ENCODE measurements around the gene MRPS24.
"Not testable (repeated sequence)": the region's sequence is repeated elsewhere in the genome, so short reads cannot be mapped to it uniquely, and the experiment has no call there.

Gene MRPS24

GRCh38 chr7:43869006-43869866, at the start of gene MRPS24:
MRPS24 (minus strand) TSS chr7:43869517; CDS start chr7:43869495, 22 bp downstream.
- peak; percentile 89 for DNase-seq

- no peak for DNase-seq
Observed at GRCh38 chr7:43915907-43916306, 46.6 kb upstream of the MRPS24 start.

- no peak for DNase-seq
Observed at GRCh38 chr7:43914795-43915194, 45.5 kb upstream of the MRPS24 start.

DNA sequence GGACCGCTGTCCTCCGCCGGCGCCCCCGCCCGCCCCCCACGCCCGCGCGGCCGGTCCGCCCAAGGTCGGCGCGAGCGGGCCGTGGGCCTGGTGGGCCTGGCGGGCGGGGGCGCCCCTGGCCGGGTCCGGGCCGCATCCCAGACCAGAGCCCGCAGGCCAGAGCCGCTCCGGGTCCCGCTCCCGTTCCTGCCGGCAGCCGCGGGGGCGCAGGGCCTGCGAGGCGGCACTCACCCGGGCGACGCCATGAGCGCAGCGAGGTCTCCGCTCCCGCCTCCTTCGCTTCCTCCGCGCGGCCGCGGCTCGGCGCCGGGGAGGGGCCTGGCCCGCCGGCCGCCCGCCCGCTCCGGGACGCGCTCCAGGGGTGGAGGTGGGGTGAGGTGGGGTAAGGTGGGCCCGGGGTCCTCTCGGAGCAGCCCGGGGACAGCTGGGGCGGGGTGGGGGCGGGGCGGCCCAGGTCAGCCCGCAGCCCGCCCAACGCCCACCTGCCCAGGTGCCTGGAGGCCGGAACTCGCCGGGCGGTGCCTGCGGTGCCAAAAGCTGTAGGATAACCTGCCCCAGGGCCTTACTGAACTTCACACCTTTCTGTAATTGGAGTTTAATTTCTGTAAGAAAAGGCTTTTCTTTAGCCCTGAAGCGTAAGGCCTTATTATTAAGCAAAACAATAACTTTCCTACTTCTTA, 37.2 kb upstream of the MRPS24 start, which contains the start of gene URGCP:
URGCP (minus strand) TSS at position 266 of the 680 bp plus-strand sequence; CDS start at position 245, 21 bp downstream.
- DNase-seq: peak; percentile 32

- DNase-seq: peak; percentile 9
Observed at GRCh38 chr7:43905956-43906330, 36.6 kb upstream of the MRPS24 start.

DNA sequence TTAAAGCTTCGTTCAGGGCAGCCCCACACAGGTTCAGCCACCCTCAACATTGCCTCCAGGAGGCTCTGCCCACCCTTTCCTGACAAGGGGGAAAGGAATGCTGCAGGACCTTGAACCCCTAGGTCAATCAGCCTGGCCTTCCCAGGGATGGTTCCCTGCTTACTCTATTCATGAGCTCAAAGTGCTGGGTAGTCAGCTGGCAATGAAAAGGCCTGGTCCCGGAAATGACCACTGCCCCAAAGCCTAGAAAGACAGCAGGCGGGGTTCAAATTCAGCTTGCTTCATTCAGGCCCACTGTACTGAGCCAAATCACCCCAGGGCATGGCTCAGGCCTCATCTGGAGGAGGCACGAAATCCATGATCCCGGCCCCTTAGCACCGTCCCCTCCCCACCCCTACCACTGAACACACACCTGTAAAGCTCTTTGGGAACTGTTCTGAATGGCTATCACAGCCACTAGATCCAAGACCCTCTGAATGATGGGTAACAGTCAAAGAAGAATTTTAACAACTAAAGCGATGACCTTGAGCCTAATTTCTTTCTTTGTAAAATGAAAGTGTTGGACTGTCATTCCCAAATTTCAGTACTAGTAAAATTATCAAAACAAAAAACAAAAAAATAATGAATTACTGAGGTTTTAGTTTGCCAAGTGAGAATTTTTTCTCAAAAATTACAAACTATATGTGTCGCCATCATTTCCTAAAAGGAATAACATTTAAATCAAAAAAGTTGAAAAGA, 36.1 kb upstream of the MRPS24 start:
- no peak for DNase-seq

DNA sequence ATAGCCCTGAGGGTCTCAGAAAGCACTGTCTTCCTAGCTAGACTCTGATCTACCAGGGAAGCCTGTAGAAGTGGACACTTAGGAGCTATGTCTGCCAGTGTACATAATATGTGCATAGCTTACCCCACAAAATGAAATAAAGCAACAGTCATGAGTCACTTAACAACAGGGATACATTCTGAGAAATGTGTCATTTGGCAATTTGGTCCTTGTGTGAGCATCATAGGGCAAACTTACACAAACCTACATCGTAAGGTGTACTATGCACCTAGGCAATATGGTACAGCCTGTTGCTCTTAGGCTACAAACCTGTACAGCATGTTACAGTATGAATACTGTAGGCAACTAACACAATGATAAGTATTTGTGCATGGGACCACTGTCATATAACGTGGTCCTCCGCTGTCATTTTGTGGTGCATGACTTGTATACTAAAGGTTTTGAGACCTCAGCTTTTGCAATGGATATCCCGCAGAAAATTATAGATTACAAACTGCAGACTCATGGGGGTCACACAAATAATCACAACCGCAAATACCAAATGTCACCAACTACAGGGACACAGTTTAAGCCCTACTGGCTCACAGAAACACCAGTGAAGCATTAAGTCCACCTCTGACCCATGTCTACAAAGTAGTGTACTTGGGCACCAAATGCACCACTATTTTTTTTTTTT, 35.4 kb upstream of the MRPS24 start:
- DNase-seq: no peak

GRCh38 chr7:43902542-43903054, 33.3 kb upstream of the MRPS24 start:
- no peak for DNase-seq

DNA sequence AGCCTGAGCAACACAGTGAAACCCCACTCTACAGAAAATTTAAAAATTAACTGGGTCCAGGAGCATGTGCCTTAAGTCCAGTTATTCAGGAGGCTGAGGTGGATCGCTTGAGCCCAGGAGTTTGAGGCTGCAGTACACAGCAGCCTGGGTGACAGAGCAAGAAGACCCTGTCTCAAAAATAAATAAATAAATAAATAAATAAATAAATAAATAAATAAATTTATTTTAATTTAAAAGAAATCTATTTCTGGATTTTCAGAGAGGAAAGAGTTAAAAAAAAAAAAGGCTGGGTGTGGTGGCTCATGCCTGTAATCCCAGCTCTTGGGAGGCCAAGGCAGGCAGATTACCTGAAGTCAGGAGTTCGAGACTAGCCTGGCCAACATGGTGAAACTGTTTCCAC, 29.3 kb upstream of the MRPS24 start:
- not testable (repeated sequence) for DNase-seq

DNA sequence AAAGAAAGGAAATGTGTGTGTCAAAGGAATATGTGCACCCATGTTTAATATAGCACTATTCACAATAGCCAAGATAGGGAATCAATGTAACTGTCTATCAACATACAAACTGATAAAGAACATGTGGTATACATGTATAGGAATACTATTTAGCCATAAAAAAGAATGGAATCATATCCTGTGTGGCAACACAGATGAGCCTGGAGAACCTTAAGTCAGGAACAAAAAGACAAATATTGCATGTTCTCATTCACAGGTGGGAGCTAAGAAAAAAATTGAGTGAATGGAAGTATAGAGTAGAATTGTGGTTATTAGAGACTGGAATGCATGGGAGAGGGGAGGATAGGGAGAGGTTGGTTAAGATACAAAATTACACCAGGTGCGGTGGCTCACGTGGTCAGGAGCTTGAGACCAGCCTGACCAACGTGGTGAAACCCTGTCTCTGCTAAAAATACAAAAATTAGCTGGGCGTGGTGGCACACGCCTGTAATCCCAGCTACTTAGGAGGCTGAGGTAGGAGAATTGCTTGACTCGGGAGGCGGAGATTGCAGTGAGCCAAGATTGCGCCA, 26.6 kb upstream of the MRPS24 start:
- no peak for DNase-seq

DNA sequence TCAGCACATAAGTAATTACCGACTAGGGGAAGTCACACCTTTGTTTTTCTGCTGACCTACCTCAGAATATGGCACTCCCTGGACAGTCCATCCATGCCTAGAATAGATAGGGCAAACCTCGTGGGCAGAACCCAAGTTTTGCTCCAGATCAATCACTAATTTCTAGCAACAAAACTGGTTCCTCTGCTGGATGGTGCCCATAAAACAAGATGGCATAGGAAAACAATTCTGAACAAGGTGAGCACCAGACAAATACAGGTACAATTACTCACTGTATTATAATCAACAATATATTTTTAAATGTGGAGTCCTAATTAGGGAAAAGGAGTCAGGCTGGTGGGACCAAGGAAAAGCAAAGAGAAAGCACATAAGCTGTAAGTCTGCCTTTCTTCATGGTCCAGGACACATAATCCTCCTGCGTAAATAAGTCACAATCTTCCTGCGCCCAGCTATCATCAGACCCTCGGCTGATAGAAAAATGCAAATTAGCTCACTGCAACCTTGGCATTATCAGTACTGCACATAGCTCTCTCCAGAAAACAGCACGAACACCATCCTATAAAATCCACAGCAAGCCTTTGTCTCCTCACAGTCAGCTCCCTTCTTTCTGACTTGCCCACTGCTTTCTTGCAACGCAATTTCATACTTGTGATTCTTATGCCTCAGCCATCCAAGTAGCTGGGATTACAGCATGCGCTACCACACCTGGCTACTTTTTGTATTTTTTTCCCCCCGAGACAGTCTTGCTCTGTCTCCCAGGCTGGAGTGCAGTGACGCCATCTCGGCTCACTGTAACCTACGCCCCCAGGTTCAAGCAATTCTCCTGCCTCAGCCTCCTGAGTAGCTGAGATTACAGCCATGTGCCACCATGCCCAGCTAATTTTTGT, 22.0 kb upstream of the MRPS24 start:
- no peak for DNase-seq

GRCh38 chr7:43890468-43890867, 21.2 kb upstream of the MRPS24 start:
- DNase-seq: no peak

DNA sequence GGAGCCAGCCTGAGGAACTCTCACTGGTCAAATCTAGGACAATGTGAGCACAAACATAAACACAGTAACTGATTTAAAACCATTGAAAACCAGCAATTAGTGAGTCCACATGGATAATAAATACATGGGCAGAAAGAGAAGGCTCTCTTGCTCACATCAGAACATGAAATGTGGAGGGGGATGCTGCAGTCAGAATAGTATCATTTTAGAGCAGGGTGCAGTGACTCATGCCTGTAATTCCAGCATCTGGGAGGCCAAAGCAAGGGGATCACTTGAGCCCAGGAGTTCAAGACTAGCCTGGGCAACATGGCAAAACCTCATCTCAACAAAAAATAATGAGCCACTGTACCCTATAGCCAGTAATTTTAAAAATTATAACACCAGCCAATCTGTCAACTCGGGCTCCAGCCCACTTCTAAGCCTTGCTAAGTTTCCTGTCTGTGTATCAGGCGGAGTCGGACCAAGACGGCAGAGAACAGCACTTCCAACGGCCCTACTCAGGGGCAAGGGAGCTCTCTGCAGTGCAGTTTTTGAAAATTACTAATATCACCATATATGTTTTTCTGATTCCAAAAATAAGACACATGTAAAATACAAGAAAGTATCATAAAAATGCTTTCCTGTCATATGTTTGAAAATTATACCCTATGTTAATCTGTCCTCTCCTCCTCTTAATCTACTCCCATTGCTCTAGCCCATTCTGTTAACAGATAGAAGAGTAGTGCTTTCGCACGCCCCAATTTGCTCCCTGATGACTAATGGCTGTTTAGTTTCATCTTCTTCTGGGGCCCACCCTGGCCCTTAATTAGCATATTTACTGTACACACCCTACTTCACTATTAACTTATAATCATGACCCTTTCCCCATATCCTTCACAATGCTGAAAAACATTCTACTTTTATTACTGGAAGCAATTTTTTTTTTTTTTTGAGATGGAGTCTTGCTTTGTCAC, 20.0 kb upstream of the MRPS24 start:
- DNase-seq: no peak

DNA sequence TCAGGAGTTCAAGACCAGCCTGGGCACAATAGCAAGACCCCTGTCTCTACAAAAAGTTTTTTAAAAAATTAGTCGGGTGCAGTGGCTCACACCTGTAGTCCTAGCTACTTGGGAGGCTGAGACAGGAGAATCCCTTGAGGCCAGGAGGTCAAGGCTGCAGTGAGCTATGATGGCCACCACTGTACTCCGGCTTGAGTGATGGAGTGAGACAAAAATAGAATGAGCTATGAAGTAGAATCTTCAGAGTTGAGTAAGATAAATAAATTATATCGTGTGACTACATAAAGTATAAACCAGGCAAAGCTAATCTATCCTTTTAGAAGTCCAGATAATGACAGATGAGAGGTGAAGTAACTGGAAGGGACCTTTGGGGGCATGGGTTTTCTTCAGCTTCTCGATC, 15.3 kb upstream of the MRPS24 start:
- DNase-seq: no peak

DNA sequence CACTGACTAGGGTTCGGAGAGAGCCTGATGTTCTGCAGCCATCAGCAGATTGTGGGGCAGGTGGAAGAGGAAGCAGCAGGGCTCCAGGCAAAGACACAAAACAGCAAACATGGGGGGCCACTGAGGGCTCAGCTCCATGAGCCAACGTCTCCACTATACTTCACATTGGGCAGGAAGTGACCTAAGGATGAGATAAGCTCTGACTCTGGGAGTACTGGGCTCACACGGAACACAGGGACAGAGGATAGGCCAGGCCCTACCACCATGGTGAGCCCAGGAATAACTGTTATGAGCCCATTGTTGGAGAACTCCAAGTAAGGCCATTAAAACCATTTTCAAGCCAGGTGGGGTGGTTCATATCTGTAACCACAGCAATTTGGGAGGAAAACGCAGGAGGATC, 14.9 kb upstream of the MRPS24 start:
- DNase-seq: no peak

DNA sequence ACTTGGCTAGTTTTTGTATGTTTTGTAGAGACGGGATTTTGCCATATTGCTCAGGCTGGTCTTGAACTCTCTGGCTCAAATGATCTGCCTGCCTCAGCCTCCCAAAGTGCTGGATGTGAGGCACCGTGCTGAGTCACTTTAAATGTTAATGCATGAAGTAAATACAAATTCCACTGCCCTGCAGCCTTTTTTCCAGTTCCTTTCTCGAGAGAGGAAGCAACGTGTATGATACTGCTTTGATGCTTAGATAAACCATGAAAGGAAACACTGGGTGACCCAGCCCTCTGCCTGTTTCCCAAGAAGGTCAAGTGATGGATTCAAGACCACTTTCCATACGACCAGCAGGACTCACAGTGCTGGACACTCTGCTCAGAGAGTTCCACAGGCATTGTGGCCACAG, 11.3 kb upstream of the MRPS24 start:
- DNase-seq: no peak

GRCh38 chr7:43879477-43879876, 10.2 kb upstream of the MRPS24 start:
- no peak for DNase-seq

DNA sequence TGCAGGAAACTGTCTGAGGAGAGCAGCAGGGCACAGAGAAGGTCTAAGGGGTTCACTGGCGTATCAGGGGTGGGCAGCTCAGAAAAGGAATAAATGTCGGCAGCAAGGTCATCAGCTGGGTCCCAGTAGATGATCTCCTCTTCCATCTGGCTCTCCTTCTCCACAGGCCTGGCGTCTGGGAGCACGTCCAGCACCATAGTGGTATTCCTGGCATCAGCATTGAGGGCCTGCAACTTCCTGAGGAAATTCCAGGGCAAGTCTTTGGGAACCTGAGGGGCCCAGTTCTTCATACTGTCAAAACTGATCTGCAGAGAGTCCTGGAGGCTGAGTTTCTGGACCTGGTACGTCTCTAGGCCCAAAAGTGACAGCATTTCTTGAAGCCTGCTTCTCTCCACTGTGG, 9.6 kb upstream of the MRPS24 start:
- DNase-seq: no peak

GRCh38 chr7:43877968-43878864, 8.9 kb upstream of the MRPS24 start:
- DNase-seq: no peak

Data from activated CD4-positive, alpha-beta T cell treated with anti-CD3 and anti-CD28 coated beads for 1 hour (primary cell).